K562 (cell line): Measurements from ENCODE around the gene HYAL1. TPM values are rescaled to one million over a fixed set of nuclear protein-coding genes. Genes with fewer than 3 reads are reported as not detected.
A peak's percentile ranks its signal among the peaks of the same experiment; 100 is the strongest.

Experiments used
- ATAC-seq: fragments of 200-7000 bp; cut with Tn5 transposase; 3 replicates; pipeline ENCODE4 v1.9.1; 2020; ENCODE audit warnings: moderate library complexity
- BruUV-seq: library from RNA; stranded (reverse); fragments of 400-500 nt; replicated peaks from 2 replicates; lab custom pipeline; 2021; lab: Mats Ljungman, UMichigan
- CTCF ChIA-PET: fragments of 300-600 bp; formaldehyde crosslinking; extraction: SDS; loops from one replicate; lab custom pipeline; 2021; ENCODE audit warnings: low intra/inter-chr PET ratio; lab: Yijun Ruan, JAX
- POLR2A ChIA-PET: fragments of 300-600, 350-650 bp; sonication (Branson Sonifier 250); formaldehyde crosslinking; extraction: SDS; loops from one replicate; lab custom pipeline; 2021; ENCODE audit warnings: antibody characterized with exemption, inconsistent platforms; lab: Yijun Ruan, JAX
- DNase-seq, 4 experiments: peaks; one replicate each; pipeline versions ENCODE4 v3.0.0 to v3.0.0-alpha.2; 2011 to 2018; ENCODE audit warnings: low spot score in 3 of 4, mixed read lengths in 3 of 4; ENCODE audit errors: extremely low read depth in 1 of 4
- FAIRE-seq: peaks from 2 replicates; lab custom pipeline; 2011; peaks lifted over from hg19 to GRCh38; lab: Jason Lieb, UNC
- H2AFZ ChIP-seq: 2 replicates; pipeline ENCODE4 v1.6.0; 2011; ENCODE audit warnings: low read depth, low read length, control low read depth, inconsistent platforms
- H3K27ac ChIP-seq: fragments of 200-600 bp; 3 replicates; pipeline ENCODE4 v1.8.0; 2011; ENCODE audit warnings: low read depth, mild to moderate bottlenecking, control low read depth, inconsistent platforms, low read length, moderate library complexity, mixed read lengths; ENCODE audit errors: extremely low read depth
- H3K27me3 ChIP-seq, 2 experiments: fragments of 300-600 bp in 1 of 2; 2 replicates in 1 of 2; 3 replicates in 1 of 2; pipeline versions ENCODE4 v1.6.0 to v1.8.0; 2011; ENCODE audit warnings: inconsistent platforms in 2 of 2, low read length in 2 of 2, mild to moderate bottlenecking in 1 of 2, mixed read lengths in 1 of 2, moderate library complexity in 1 of 2; ENCODE audit not compliant: control insufficient read depth in 2 of 2, insufficient read depth in 2 of 2
- H3K36me3 ChIP-seq: fragments of 300-600 bp; 3 replicates; pipeline ENCODE4 v1.8.0; 2011; ENCODE audit warnings: mild to moderate bottlenecking, low read length, inconsistent platforms; ENCODE audit not compliant: control insufficient read depth, insufficient read depth
- H3K4me1 ChIP-seq, 2 experiments: fragments of 200-600 bp in 1 of 2; replicated peaks in 1 of 2; 2 replicates in 1 of 2; 3 replicates in 1 of 2; pipeline versions ENCODE4 v1.5.1 to v1.8.0; 2011; ENCODE audit warnings: inconsistent platforms in 2 of 2, low read length in 2 of 2, mild to moderate bottlenecking in 1 of 2, mixed read lengths in 1 of 2, moderate library complexity in 1 of 2; ENCODE audit not compliant: control insufficient read depth in 2 of 2, insufficient read depth in 2 of 2
- H3K4me2 ChIP-seq: 2 replicates; pipeline ENCODE4 v1.6.1; 2011; ENCODE audit warnings: low read length, control low read depth, inconsistent platforms, mixed read lengths; ENCODE audit not compliant: insufficient read depth
- H3K4me3 ChIP-seq: fragments of 200-600 bp; sonication (generic), shearing (Covaris generic); 2 replicates; pipeline ENCODE4 v1.5.1; 2016; ENCODE audit warnings: control low read depth, inconsistent platforms
- H3K79me2 ChIP-seq: fragments of 200-600 bp; 3 replicates; pipeline ENCODE4 v1.8.0; 2011; ENCODE audit warnings: low read length, inconsistent platforms; ENCODE audit not compliant: control insufficient read depth, insufficient read depth
- H3K9ac ChIP-seq, 2 experiments: 2 replicates each; pipeline versions ENCODE4 v1.6.0 to v1.6.1; 2011; ENCODE audit warnings: low read depth in 2 of 2, low read length in 2 of 2, control low read depth in 1 of 2, inconsistent platforms in 1 of 2, mild to moderate bottlenecking in 1 of 2, mixed read lengths in 1 of 2; ENCODE audit not compliant: insufficient read depth in 1 of 2
- H3K9me1 ChIP-seq: one replicate; pipeline ENCODE4 v1.6.0; 2011; ENCODE audit warnings: inconsistent platforms, mild to moderate bottlenecking, low read length, moderate library complexity; ENCODE audit not compliant: control insufficient read depth, insufficient read depth
- H3K9me3 ChIP-seq: replicated peaks from 2 replicates; pipeline ENCODE4 v1.5.1; 2011; ENCODE audit warnings: low read depth, low read length, inconsistent platforms; ENCODE audit not compliant: control insufficient read depth, insufficient read depth
- H4K20me1 ChIP-seq: replicated peaks from 2 replicates; pipeline ENCODE4 v1.6.1; 2011; ENCODE audit warnings: low read length, inconsistent platforms, mixed read lengths; ENCODE audit not compliant: control insufficient read depth, insufficient read depth
- BMI1 ChIP-seq: fragments of 150-350 bp; IDR thresholded peaks from 2 replicates; pipeline ENCODE4 v1.6.1; 2014; ENCODE audit warnings: low read length
- EP400 ChIP-seq: fragments of 450-650 bp; IDR thresholded peaks from 2 replicates; pipeline ENCODE4 v1.6.1; 2017; ENCODE audit warnings: antibody characterized with exemption, mild to moderate bottlenecking, moderate library complexity
- KDM1A ChIP-seq, 2 experiments: fragments of 450-650 bp; IDR thresholded peaks; 2 replicates each; pipeline ENCODE4 v1.6.1; 2016; ENCODE audit warnings: mild to moderate bottlenecking in 2 of 2
- RBM25 ChIP-seq: fragments of 200-400 bp; formaldehyde crosslinking; IDR thresholded peaks from 2 replicates; pipeline ENCODE4 v1.6.1; 2018; ENCODE audit warnings: low read length, low read depth, moderate library complexity; ENCODE audit not compliant: severe bottlenecking
- SETDB1 ChIP-seq: IDR thresholded peaks from one replicate; pipeline ENCODE4 v1.6.1; 2012; ENCODE audit warnings: low read length, control low read depth, inconsistent platforms
- SMARCA5 ChIP-seq: fragments of 450-650 bp; IDR thresholded peaks from 2 replicates; pipeline ENCODE4 v1.6.1; 2016
- ZFP36 ChIP-seq: fragments of 150-350 bp; IDR thresholded peaks from 2 replicates; pipeline ENCODE4 v1.6.1; 2018; ENCODE audit warnings: low read length, low read depth; ENCODE audit not compliant: partially characterized antibody
- ZNF146 ChIP-seq: IDR thresholded peaks from one replicate; pipeline ENCODE4 v1.6.1; 2018; ENCODE audit warnings: missing compliant biosample characterization; ENCODE audit not compliant: unreplicated experiment
- WGBS: fragments of 100-300 bp; shearing (Covaris generic); methylation state at CpG from one replicate; pipeline ENCODE4 v1.1.6; 2016; ENCODE audit warnings: low coverage, mixed read lengths; ENCODE audit not compliant: insufficient coverage; ENCODE audit errors: missing lambda C conversion rate; 5-methylcytosine and 5-hydroxymethylcytosine counted together
- in situ Hi-C: fragments of 300-500 bp; cut with MboI; formaldehyde crosslinking; loops from 4 replicates; pipeline ENCODE4 v1.15.0; 2018; ENCODE audit warnings: inconsistent platforms, mixed read lengths
- intact Hi-C: fragments of 100-400 bp; cut with micrococcal nuclease; formaldehyde crosslinking; loops from 2 replicates; pipeline ENCODE4 v1.14.2; 2022
- polyA plus RNA-seq, 8 experiments: library from polyadenylated mRNA; depleted of rRNA in 4 of 8; stranded (reverse) in 5 of 8; unstranded in 3 of 8; fragments of >200 nt; fragmentation: Nextera tagmentation in 2 of 8; fragmentation: Illumina TruSeq in 1 of 8; extraction: Ambion mirVana in 2 of 8; extraction: Trizol in 1 of 8; gene quantifications; 2 replicates each; pipeline versions ENCODE4 v1.2.1 to v1.2.3, GENCODE V29; 2011 to 2014; ENCODE audit warnings: inconsistent platforms in 1 of 8, missing spikeins in 1 of 8
- total RNA-seq, 7 experiments: library from RNA; depleted of rRNA in 6 of 7; stranded (reverse); fragments of >200 nt in 6 of 7; fragmentation: Illumina TruSeq in 2 of 7; extraction: Trizol in 2 of 7; gene quantifications; 2 replicates each; pipeline versions ENCODE4 v1.2.1 to v1.2.3, GENCODE V29; 2011 to 2021; ENCODE audit warnings: low replicate concordance in 1 of 7
- TF ChIP-seq, protein P1 (sequence below): sonication (generic); formaldehyde crosslinking; IDR thresholded peaks from 2 replicates; pipeline ENCODE4 v1.8.0; 2022; ENCODE audit warnings: missing genetic modification reagents, mild to moderate bottlenecking, moderate library complexity, borderline replicate concordance

Gene HYAL1
- total and polyA plus RNA-seq, 9 of the 15 experiments (the other 6 are each of a cell fraction or from before 2014, with no cell fraction given): 1.4 to 8.5 (median 4.7) TPM

GRCh38 chr3:50327129-50327528 is 23.8 kb upstream of the HYAL1 start:
- FAIRE-seq: no peak
- DNase-seq: no peak
- peak overlapping the region; percentile 78 to 98 for H3K9ac ChIP-seq
- TF ChIP-seq SETDB1: no peak
- TF ChIP-seq KDM1A (IDR thresholded peaks at IDR 0.05): no peak
- TF ChIP-seq, protein P1, sequence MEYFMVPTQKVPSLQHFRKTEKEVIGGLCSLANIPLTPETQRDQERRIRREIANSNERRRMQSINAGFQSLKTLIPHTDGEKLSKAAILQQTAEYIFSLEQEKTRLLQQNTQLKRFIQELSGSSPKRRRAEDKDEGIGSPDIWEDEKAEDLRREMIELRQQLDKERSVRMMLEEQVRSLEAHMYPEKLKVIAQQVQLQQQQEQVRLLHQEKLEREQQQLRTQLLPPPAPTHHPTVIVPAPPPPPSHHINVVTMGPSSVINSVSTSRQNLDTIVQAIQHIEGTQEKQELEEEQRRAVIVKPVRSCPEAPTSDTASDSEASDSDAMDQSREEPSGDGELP (CRISPR knock-in tag): no peak
- no peak for TF ChIP-seq EP400
- no peak for TF ChIP-seq SMARCA5
- no peak for TF ChIP-seq ZFP36
- TF ChIP-seq BMI1: no peak
- TF ChIP-seq RBM25: no peak
- TF ChIP-seq ZNF146: no peak
- TF ChIP-seq, all 486 proteins: peak for 0
- no TSS peak for BruUV-seq
- Histone ChIP-seq H3K4me2 (peak overlapping the region; percentile 86), H3K9me1 (no peaks in the 10 kb centered on the region), H4K20me1 (0 out of 2 replicates have a peak, but pooled peaks cover 4% of the 10 kb centered on the region), H3K9me3 (no peaks in the 10 kb centered on the region), H3K4me3 (peak overlapping the region; percentile 84), H3K27me3 (no peaks in the 10 kb centered on the region), H2AFZ (no peak overlapping the region), H3K4me1 (peaks cover 13 to 35% of the 10 kb centered on the region in 2 experiments; a peak in 4 of 5 replicates), H3K36me3 (peaks cover 55% of the 10 kb centered on the region; the same call in 2 of the 3 replicates), H3K79me2 (peaks cover 20% of the 10 kb centered on the region), H3K27ac (peak overlapping the region; percentile 54)
- ChIA-PET CTCF (no interaction called here), POLR2A (interaction anchor here (0.7 to 2.1 kb wide), 4 partner anchors 10 to 35 kb away, joined by 3 to 31 read pairs (median 4); no protein-coding TSS in a partner anchor)
- no peak for ATAC-seq
- intact Hi-C loops: no loop called here
- in situ Hi-C loops: no loop called here
- 27% methylated on average over 4 of the region's 4 CpGs for WGBS
